Measurements from ENCODE around the gene ITPR2.
"Not testable (repeated sequence)": the region's sequence is repeated elsewhere in the genome, so short reads cannot be mapped to it uniquely, and the experiment has no call there.

ITPR2 gene

DNA sequence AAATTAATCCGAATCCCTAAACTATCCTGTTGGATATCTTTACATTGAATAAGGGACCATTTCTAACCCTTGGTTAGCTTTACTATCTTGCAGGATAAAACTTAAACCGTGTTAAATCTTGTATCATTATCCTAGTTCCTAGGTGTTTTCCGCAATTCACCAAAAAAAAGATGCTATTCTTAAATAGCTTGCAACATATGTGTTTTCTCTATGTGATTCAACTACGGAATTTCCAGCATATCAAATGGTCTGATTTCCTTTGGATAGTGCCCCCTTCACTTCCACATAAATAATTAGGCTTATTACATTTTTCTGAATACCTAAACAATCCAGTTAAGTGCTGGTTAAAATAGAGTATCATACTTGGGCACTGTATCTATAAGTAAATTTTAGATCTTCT is 130.3 kb downstream of the ITPR2 start:
- DNase-seq (ENCODE audit: low read depth): no peak

GRCh38 chr12:26701604-26702215 is 131.3 kb downstream of the ITPR2 start:
- peak; percentile 33 for DNase-seq (ENCODE audit: low read depth)

DNA sequence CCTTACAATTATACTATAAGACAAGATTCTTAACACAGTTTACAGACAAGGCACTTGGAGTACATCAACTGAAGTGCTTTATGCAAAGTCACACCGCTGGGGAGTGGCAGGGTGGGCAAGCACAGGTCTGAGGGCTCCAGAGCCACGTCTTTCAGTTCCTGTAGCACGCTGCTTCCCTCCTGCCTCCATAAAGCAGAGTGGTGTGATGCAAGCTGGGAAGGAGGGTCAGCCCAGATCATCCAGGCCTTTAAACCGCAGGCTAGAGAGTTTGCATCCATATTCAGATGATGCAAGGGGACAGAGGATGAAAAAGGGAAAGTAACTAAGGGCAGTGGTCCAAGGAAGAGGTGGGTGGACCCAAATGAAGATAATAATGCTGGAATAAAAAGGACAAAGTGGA is 132.6 kb downstream of the ITPR2 start:
- DNase-seq (ENCODE audit: low read depth): no peak

DNA sequence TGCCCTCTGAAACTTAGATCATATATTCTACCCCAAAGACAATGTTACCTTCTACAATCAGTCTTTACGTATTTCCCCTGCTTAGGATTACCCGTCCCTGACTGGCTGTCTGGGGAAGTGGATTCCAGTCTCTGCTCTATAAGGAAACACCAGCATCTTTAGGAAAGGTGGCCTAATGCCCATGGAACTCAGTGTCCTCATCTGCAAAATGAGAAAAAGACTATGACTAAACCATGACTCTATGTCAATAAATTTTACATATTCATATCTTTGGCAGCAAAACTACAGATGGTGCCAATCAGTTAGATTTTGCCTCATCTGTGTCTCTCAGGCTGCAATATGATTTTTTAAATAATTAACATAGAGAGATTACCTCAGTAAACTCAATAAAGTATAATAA is 133.8 kb downstream of the ITPR2 start:
- DNase-seq (ENCODE audit: low read depth): no peak

- DNase-seq (ENCODE audit: low read depth): no peak
Measured at GRCh38 chr12:26698186-26698585, 134.8 kb downstream of the ITPR2 start.

GRCh38 chr12:26697217-26697616 is 135.8 kb downstream of the ITPR2 start:
- DNase-seq (ENCODE audit: low read depth): no peak

- no peak for DNase-seq (ENCODE audit: low read depth)
Measured at GRCh38 chr12:26696613-26697092, 136.3 kb downstream of the ITPR2 start.

DNA sequence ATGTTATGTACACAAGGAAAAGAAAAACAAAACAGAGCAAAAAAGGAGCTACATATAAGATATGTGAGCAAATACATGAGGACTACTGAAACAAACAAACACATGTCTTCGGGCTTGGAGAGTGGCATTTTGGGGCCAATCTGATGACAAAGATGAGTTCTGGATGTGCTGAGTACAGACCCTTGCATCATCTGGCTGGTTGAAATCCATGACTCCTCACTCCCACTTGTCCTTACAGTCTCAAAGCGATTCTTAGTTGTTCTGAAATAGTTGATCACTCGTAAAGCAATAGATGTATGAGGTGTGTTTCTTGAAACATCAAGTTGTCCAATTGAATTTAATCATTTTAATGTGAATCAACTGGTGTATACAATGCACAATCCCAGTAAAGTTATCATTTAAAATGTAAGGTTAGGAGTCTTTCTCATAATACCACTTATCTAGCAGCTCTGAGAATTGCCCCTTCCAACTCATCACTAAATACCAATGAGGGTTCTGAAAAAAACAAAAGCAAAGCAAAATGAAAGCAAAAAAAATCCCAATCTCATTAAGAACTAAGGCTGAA is 136.9 kb downstream of the ITPR2 start:
- DNase-seq (ENCODE audit: low read depth): no peak

- no peak for DNase-seq (ENCODE audit: low read depth)
Measured at GRCh38 chr12:26694402-26694801, 138.6 kb downstream of the ITPR2 start.

DNA sequence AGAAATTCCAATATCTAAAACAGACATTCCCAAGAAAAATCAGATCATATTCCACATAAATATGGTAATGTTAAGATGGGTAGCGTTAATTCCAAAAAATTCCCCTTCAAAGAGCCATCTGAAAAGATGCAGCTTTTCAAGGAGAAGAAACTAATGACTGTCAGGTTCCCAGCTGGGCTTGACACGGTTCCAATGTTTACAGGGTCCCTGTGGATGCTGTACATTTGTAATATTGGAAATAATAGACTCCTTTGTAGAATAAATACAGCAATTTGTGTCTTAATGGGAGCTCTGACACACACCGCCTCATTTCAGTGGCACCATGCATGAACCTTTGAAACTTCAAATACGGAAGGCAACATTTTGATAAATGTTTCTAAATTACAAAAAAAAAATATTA is 140.6 kb downstream of the ITPR2 start:
- DNase-seq (ENCODE audit: low read depth): no peak

DNA sequence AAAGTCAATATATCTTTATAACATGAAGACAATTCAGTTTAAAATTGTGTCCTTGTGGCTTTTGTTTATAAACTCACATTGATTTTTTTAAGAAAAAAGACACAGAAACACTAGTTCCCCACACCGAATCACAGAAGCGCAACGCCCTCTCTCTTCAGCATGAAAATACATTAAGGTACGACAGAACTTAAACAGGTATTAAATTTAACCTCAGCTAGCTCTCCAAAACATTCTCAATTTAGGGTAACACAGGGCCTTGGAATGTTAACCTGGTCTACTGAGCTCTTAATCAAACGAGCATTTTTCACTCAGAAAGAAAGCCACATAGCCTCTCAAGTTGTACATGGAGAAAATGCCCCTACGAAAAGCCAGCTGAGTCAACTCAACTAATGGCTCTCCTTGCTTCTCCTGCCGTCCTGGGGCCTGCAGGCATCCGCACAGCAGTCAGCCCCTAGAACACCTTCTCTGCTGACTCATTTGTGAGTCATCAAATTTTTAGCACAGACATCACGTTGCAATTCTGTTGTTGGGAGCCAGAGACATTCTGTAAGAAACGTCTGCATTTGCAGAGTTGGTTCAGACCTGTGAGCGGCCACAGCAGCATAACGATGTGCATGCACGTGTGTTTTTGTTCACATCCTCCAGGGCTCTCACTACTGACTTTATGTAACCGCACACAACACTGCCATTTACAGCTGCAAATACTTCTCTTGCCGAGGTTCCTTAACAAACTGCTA is 141.6 kb downstream of the ITPR2 start:
- DNase-seq (ENCODE audit: low read depth): peak; percentile 73

DNA sequence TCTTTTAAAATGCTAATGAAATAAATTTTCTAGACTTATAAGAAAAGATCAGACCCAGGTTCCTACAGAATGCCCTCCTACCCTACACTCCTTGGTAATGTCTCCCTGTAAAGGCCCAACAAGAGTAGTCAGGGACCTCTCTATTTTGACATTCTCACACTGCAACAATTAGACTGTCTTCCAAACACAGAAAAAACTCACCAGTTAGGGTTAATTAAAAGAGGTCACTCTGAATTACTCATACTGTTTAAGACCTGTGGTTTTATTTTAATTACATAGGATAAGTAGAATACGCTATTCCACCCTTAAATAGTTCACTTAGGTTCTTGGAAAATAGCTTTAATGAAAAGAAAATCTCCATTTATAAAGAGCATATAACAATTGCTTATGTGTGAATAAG is 142.4 kb downstream of the ITPR2 start:
- no peak for DNase-seq (ENCODE audit: low read depth)

GRCh38 chr12:26689281-26689841 is 143.6 kb downstream of the ITPR2 start:
- DNase-seq (ENCODE audit: low read depth): no peak

DNA sequence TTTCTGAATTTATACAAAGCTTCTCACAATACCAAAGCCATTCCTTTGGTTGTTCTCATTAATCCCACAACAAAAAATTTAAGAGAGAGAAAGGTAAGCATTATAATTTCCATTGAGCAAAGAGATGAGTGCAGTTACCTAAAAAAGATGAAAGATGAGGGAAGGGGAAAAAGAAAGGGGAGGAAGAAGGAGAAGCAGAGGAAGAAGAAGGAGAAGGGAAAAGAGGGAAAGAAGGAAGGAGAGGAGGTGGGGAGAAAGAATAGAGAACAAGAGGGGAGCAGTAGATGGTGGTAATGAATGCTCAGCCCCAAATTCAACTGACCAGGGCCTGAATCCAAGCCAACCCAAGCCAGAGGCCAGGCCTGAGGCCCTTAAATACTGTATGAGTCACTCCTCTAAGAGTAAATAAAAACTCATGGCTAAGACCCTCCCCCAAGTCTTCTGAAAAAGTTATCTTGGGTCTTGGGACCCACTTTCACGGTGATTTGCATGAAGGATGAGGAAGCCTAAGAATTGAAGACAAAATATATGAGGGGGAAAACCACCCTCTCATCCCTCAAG is 144.6 kb downstream of the ITPR2 start:
- DNase-seq (ENCODE audit: low read depth): no peak

GRCh38 chr12:26686408-26686807 is 146.6 kb downstream of the ITPR2 start:
- no peak for DNase-seq (ENCODE audit: low read depth)

DNA sequence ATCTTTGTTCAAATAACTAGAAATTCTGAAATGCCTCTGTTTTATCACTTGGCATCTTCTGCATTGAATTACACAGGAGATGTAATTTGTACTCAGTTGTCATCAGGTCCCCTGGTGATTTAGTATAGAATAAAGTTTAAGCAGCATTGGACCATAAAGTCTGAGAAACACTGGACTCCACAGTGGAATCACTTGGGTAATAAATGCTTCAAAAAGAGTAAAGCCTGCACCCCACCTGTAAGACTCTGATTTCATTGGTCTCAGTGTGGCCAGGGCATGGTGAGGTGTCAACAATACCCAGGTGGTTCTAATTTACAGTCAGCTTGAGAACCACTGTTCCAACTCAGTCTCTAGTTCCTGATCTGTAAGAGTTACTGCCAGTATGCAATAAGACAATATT is 148.9 kb downstream of the ITPR2 start:
- no peak for DNase-seq (ENCODE audit: low read depth)

DNA sequence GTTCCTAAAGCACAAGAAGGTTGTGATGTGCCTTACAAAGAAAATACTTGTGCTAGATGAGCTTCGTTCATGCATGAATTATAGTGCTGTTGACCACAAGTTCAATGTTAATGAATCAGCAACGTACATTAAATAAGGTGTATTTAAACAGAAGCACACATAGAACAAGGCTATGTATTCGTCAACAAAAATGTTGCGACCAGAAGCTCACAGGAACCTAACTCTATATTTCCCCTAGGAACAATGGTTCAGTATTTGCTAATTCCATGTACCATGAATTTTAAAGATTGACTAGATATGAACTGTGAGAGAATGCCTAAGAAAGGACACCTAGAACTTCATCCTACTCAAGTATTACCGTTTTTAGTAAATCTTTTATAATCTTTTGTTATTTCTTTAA is 149.6 kb downstream of the ITPR2 start:
- DNase-seq (ENCODE audit: low read depth): no peak

DNA sequence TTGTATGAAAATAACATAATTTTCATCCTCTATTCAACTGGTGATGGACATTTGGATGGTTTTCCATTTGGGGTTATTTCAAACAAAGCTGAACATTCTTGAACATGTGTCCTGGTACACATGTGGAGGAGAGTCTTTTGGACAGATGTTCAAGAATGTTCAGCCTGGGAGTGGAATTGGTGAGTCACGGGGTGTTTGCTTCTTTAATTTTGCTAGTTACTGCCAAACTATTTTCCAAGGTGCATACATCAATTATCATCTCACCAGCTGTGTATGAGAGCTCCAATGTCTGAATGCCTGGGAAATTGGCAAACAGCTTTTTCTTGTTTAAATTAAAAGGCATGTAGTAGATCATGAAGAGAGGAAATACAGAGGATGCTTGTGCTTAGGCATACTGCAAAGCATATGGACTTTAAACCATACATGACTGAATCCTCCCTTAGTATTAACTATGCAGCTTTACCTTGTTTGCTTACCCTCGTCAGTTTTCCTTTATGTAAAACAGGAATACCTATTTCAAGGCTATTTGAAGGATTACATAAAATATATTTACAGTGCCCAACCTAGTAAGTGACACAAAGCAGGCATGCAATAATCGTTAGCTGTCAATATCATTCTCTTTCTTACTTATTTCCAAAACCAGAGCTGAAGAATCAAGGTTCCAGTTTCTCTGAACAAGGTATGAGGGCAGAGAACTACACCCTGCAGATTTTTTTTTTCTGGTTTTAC is 152.1 kb downstream of the ITPR2 start:
- peak; percentile 35 for DNase-seq (ENCODE audit: low read depth)

DNA sequence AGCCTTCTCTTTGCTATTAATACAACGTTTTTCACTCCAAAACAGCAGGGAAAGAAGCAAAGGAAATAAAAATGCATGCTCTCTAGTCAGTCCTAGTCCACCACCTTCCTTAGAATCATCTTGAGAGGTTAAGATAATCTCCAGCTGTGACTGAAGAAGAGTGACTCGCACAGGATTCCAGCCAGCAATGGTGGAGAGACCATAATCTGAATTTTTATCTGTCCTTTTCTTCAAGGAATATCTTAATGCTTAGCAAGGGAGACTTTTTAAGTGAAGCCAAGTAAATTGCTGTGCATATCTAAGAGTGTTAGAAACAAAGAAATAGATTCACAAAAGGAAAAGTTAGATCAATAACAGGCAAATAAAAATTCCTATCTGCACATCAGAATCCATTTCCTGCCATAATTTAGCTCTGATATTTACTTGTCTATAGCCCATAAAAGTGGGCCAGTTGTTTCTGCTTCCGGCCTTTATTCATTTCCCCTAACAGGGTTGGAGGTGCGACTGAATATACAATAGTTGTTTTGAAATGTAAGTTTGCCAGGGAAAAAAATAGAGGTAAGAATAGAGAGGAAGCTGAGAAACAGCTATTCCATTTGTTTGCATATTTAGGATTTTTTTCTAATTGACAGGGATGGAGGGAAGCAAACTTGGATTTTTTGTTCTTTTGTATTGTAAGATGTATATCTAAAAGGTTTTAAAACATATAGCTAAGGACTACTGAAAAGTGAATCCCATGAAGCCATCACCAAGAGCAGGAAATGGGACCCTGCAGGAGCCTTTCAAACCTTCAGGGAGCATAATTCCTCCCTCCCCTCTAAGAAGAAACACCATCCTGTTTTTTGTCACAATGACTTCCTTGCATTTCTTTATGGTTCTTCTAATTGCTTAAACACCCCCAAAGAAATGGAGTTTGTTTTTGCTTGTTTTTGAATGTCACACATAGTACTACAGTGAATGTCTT is 154.0 kb downstream of the ITPR2 start:
- no peak for DNase-seq (ENCODE audit: low read depth)

DNA sequence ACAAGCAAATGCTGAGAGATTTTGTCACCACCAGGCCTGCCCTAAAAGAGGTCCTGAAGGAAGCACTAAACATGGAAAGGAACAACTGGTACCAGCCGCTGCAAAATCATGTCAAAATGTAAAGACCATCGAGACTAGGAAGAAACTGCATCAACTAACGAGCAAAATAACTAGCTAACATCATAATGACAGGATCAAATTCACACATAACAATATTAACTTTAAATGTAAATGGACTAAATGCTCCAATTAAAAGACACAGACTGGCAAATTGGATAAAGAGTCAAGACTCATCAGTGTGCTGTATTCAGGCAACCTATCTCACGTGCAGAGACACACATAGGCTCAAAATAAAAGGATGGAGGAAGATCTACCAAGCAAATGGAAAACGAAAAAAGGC is 161.5 kb downstream of the ITPR2 start:
- not testable (repeated sequence) for DNase-seq (ENCODE audit: low read depth)

DNA sequence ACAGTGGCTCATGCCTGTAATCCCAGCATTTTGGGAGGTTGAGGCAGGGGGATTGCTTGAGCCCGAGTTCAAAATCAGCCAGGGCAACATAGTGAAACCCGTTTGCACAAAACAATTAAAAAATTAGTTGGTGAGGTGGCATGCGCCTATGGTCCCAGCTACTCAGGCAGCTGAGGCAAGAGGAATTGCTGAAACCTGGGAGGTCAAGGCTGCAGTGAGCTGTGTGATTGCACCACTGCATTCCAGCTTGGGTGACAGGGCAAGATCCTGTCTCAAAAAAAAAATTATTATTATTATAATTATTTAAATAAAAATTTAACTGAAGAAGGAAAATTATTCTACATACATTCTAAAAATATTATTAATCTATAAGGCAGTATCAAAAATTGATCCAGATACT is 164.1 kb downstream of the ITPR2 start:
- DNase-seq (ENCODE audit: low read depth): no peak

Measured in fibroblast of the conjunctiva (primary cell).